AG09309 (cell line): ENCODE data around the gene ABL1.
"Not testable (repeated sequence)": the region's sequence is repeated elsewhere in the genome, so short reads cannot be mapped to it uniquely, and the experiment has no call there.

Experiments
- DNase-seq: peaks from one replicate; pipeline ENCODE4 v3.0.0-alpha.2; 2010; ENCODE audit warnings: low read depth
- H3K4me3 ChIP-seq: 2 replicates; pipeline ENCODE4 v1.5.1; 2011; ENCODE audit warnings: mild to moderate bottlenecking, low read depth, low read length, moderate library complexity; ENCODE audit not compliant: control insufficient read depth
- CTCF ChIP-seq: IDR thresholded peaks from 2 replicates; pipeline ENCODE4 v1.5.1; 2011; ENCODE audit warnings: mild to moderate bottlenecking, low read depth, low read length, inconsistent platforms; ENCODE audit not compliant: insufficient read depth, control insufficient read depth; ENCODE audit errors: missing control alignments

Gene ABL1

DNA sequence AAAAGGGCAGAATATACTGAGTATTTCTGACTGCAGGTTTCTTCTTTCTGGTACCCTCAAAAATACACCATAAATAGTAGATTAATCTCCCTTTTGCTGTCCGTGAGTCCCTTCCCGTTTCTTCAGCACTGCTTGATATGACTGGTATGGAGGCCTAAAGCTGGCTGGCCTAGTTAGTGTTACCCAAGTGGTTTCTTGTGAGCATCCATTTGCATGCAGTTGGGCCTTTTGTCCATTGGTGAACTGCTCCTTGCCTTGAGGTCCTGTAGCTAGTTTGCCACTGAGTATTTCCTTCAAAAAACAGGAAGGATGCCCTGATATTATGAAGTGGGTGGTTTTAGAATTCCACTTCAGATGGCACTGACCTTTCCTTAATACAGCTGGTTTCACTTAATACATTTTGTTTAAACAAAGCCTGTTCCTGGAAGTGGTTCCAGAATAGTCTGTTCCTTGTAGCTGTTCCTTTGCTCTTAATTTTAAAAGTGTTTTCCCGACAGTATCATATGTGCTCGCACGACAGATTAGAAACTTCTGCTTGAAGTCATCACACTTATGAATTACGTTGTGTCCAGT is 40.0 kb upstream of the ABL1 start:
- H3K4me3 ChIP-seq, result no peak overlapping the region
- no peak for DNase-seq
- TF ChIP-seq CTCF, result no peak

GRCh38 chr9:130803116-130803515 is 31.9 kb upstream of the ABL1 start:
- not testable (repeated sequence) for H3K4me3 ChIP-seq, DNase-seq

GRCh38 chr9:130805510-130806326 is 29.3 kb upstream of the ABL1 start:
- no peak for TF ChIP-seq CTCF
- DNase-seq, result no peak
- H3K4me3 ChIP-seq, result no peak overlapping the region

- no peak for TF ChIP-seq CTCF
- DNase-seq, result no peak
- H3K4me3 ChIP-seq, result no peak overlapping the region
Observed at GRCh38 chr9:130806327-130806716, 28.7 kb upstream of the ABL1 start.

- no peak for DNase-seq
- no peak for TF ChIP-seq CTCF
- H3K4me3 ChIP-seq, result no peak overlapping the region
Observed at GRCh38 chr9:130810609-130811136, 24.4 kb upstream of the ABL1 start.

DNA sequence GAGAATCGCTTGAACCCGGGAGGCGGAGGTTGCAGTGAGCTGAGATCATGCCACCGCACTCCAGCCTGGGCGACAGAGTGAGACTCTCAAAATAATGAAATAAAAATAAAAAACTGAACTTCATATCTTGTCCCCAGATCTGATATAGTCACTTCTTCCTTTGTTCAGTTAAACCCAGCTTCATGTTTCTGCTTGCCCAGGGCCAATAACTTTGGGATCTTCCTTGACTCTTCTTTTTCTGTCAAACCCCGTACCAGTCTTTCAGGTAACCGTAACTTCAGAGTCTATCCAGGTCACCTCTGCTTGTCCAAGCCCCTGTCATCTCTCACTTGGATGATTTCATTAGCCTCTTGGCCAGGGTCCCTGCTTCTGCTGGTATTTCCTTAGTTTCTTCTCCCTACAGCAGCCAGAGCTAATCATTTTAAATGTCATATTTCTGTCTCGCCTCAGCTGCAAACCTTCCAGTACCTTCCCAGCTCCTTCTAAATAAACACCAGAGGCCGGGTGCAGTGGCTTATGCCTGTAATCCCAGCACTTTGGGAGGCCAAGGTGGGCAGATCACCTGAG is 19.7 kb upstream of the ABL1 start:
- DNase-seq, result no peak
- no peak overlapping the region for H3K4me3 ChIP-seq
- no peak for TF ChIP-seq CTCF

GRCh38 chr9:130817914-130818313 is 17.1 kb upstream of the ABL1 start:
- no peak for DNase-seq
- H3K4me3 ChIP-seq, result no peak overlapping the region
- no peak for TF ChIP-seq CTCF
